H1 (cell line): ENCODE results near the gene MYOCD. TPM values are rescaled to one million over a fixed set of nuclear protein-coding genes. Genes with fewer than 3 reads are reported as not detected.

Source experiments
- CTCF ChIA-PET: fragments of 300-600 bp; sonication (Branson Sonifier 250); formaldehyde crosslinking; loops from one replicate; lab custom pipeline; 2021; ENCODE audit not compliant: partially characterized antibody; lab: Charles Lee
- POLR2A ChIA-PET: fragments of 300-600 bp; sonication (Branson Sonifier 250); formaldehyde crosslinking; loops from one replicate; lab custom pipeline; 2021; ENCODE audit warnings: inconsistent platforms; ENCODE audit not compliant: partially characterized antibody; lab: Charles Lee
- DNase-seq, 2 experiments: peaks; one replicate each; pipeline versions ENCODE4 v3.0.0 to v3.0.0-alpha.2; 2010 to 2022; ENCODE audit warnings: low spot score in 2 of 2, low read depth in 1 of 2, mixed read lengths in 1 of 2
- FAIRE-seq: peaks from 2 replicates; lab custom pipeline; 2011; peaks lifted over from hg19 to GRCh38; lab: Jason Lieb, UNC
- H2AFZ ChIP-seq: 2 replicates; pipeline ENCODE4 v1.8.1; 2012; ENCODE audit warnings: low read length, inconsistent platforms
- H2AK5ac ChIP-seq: 2 replicates; pipeline ENCODE4 v1.6.1; 2013; ENCODE audit warnings: low read depth, low read length
- H2BK120ac ChIP-seq: replicated peaks from 2 replicates; pipeline ENCODE3; 2013; ENCODE audit warnings: low read depth, low read length, inconsistent platforms
- H2BK12ac ChIP-seq: 2 replicates; pipeline ENCODE4 v1.6.1; 2013; ENCODE audit warnings: low read depth, low read length
- H2BK15ac ChIP-seq: 2 replicates; pipeline ENCODE4 v1.6.1; 2013; ENCODE audit warnings: low read length
- H2BK20ac ChIP-seq: 2 replicates; pipeline ENCODE4 v1.6.1; 2013; ENCODE audit warnings: low read length
- H2BK5ac ChIP-seq: 2 replicates; pipeline ENCODE4 v1.6.1; 2013; ENCODE audit warnings: low read depth, low read length
- H3K14ac ChIP-seq: 2 replicates; pipeline ENCODE4 v1.6.1; 2013; ENCODE audit warnings: inconsistent platforms; ENCODE audit not compliant: insufficient read length
- H3K18ac ChIP-seq: 2 replicates; pipeline ENCODE4 v1.6.1; 2013; ENCODE audit warnings: low read length; ENCODE audit errors: extremely low read depth
- H3K23ac ChIP-seq: 2 replicates; pipeline ENCODE4 v1.6.1; 2013; ENCODE audit warnings: inconsistent platforms; ENCODE audit not compliant: insufficient read length
- H3K23me2 ChIP-seq: 2 replicates; pipeline ENCODE4 v1.6.1; 2013; ENCODE audit warnings: low read depth, low read length
- H3K27ac ChIP-seq: 2 replicates; pipeline ENCODE4 v1.6.1; 2011; ENCODE audit warnings: low read depth, low read length, inconsistent platforms
- H3K27me3 ChIP-seq, 4 experiments: replicated peaks in 1 of 4; 1 replicate in 1 of 4; 2 replicates in 3 of 4; pipeline versions ENCODE4 v1.6.1 to v1.8.1; 2011 to 2013; ENCODE audit warnings: low read length in 3 of 4, mild to moderate bottlenecking in 3 of 4, inconsistent platforms in 2 of 4, mixed read lengths in 2 of 4, moderate library complexity in 1 of 4; ENCODE audit not compliant: control insufficient read depth in 3 of 4, insufficient read depth in 3 of 4; ENCODE audit errors: extremely low read depth in 1 of 4
- H3K36me3 ChIP-seq, 4 experiments: 2 replicates each; pipeline versions ENCODE4 v1.6.1 to v1.8.1; 2011 to 2013; ENCODE audit warnings: mild to moderate bottlenecking in 4 of 4, low read length in 3 of 4, moderate library complexity in 2 of 4, control low read depth in 1 of 4, inconsistent platforms in 1 of 4; ENCODE audit not compliant: insufficient read depth in 4 of 4, control insufficient read depth in 2 of 4
- H3K4ac ChIP-seq: replicated peaks from 2 replicates; pipeline ENCODE3; 2013; ENCODE audit warnings: low read length, low read depth, mixed read lengths, inconsistent platforms; ENCODE audit not compliant: insufficient read length
- H3K4me1 ChIP-seq, 4 experiments: replicated peaks in 1 of 4; 1 replicate in 1 of 4; 2 replicates in 3 of 4; pipeline versions ENCODE4 v1.6.1 to v1.8.1; 2011 to 2013; ENCODE audit warnings: low read length in 3 of 4, inconsistent platforms in 2 of 4, mixed read lengths in 1 of 4; ENCODE audit not compliant: insufficient read depth in 4 of 4, control insufficient read depth in 3 of 4
- H3K4me2 ChIP-seq, 2 experiments: 2 replicates each; pipeline versions ENCODE4 v1.6.1 to v1.8.1; 2011 to 2013; ENCODE audit warnings: low read depth in 2 of 2, low read length in 2 of 2, control low read depth in 1 of 2, inconsistent platforms in 1 of 2, mild to moderate bottlenecking in 1 of 2; ENCODE audit not compliant: insufficient read depth in 1 of 2
- H3K4me3 ChIP-seq, 4 experiments: fragments of 200-600, 300-600 bp in 1 of 4; sonication (generic), shearing (Covaris generic), sonication (Bioruptor Twin) in 1 of 4; 2 replicates each; pipeline versions ENCODE4 v1.5.1 to v1.8.1; 2011 to 2016; ENCODE audit warnings: low read length in 4 of 4, low read depth in 3 of 4, control low read depth in 2 of 4, inconsistent platforms in 2 of 4, mild to moderate bottlenecking in 2 of 4, mixed read lengths in 1 of 4, moderate library complexity in 1 of 4; ENCODE audit not compliant: insufficient read depth in 2 of 4; ENCODE audit errors: extremely low read depth in 1 of 4
- H3K56ac ChIP-seq: replicated peaks from 2 replicates; pipeline ENCODE3; 2013; ENCODE audit warnings: low read depth, mild to moderate bottlenecking, mixed read lengths, low read length, inconsistent platforms; ENCODE audit not compliant: insufficient read length
- H3K79me1 ChIP-seq: 2 replicates; pipeline ENCODE4 v1.6.1; 2013; ENCODE audit warnings: low read depth, low read length, control low read depth
- H3K79me2 ChIP-seq, 2 experiments: 2 replicates each; pipeline versions ENCODE4 v1.6.1 to v1.8.1; 2012 to 2013; ENCODE audit warnings: low read length in 2 of 2, mild to moderate bottlenecking in 2 of 2, inconsistent platforms in 1 of 2; ENCODE audit not compliant: insufficient read depth in 2 of 2, control insufficient read depth in 1 of 2
- H3K9ac ChIP-seq, 4 experiments: replicated peaks in 1 of 4; 1 replicate in 1 of 4; 2 replicates in 3 of 4; pipeline versions ENCODE4 v1.6.1 to v1.8.1; 2011 to 2013; ENCODE audit warnings: low read depth in 3 of 4, low read length in 3 of 4, control low read depth in 2 of 4, mild to moderate bottlenecking in 2 of 4, moderate library complexity in 2 of 4, inconsistent platforms in 1 of 4; ENCODE audit errors: extremely low read depth in 1 of 4
- H3K9me3 ChIP-seq, 2 experiments: 2 replicates each; pipeline versions ENCODE4 v1.6.1 to v1.8.1; 2012 to 2013; ENCODE audit warnings: mild to moderate bottlenecking in 2 of 2, moderate library complexity in 2 of 2, control low read depth in 1 of 2, inconsistent platforms in 1 of 2, low read depth in 1 of 2, low read length in 1 of 2, mixed read lengths in 1 of 2; ENCODE audit not compliant: insufficient read depth in 2 of 2
- H4K20me1 ChIP-seq, 2 experiments: replicated peaks in 1 of 2; 2 replicates each; pipeline versions ENCODE3 to v1.8.1; 2011 to 2013; ENCODE audit warnings: inconsistent platforms in 2 of 2, low read length in 2 of 2, mild to moderate bottlenecking in 1 of 2; ENCODE audit not compliant: insufficient read depth in 2 of 2, control insufficient read depth in 1 of 2
- H4K5ac ChIP-seq: 2 replicates; pipeline ENCODE4 v1.6.1; 2013; ENCODE audit warnings: low read length, low read depth, mixed read lengths, inconsistent platforms; ENCODE audit not compliant: insufficient read length
- H4K8ac ChIP-seq: 2 replicates; pipeline ENCODE4 v1.8.0; 2013; ENCODE audit warnings: mild to moderate bottlenecking, moderate library complexity, low read length, inconsistent platforms; ENCODE audit not compliant: insufficient read depth; ENCODE audit errors: extremely low read depth
- H4K91ac ChIP-seq: replicated peaks from 2 replicates; pipeline ENCODE3; 2013; ENCODE audit warnings: low read length, mixed read lengths, inconsistent platforms; ENCODE audit not compliant: insufficient read length
- ATF2 ChIP-seq: IDR thresholded peaks from 2 replicates; pipeline ENCODE4 v1.6.1; 2012; ENCODE audit warnings: low read length, inconsistent platforms
- BACH1 ChIP-seq: IDR thresholded peaks from 2 replicates; pipeline ENCODE4 v1.6.1; 2012; ENCODE audit warnings: low read length, improper control_type of control experiment
- BRCA1 ChIP-seq: IDR thresholded peaks from 2 replicates; pipeline ENCODE4 v1.6.1; 2012; ENCODE audit warnings: low read depth, low read length, improper control_type of control experiment
- CBX5 ChIP-seq: fragments of 300-800, 300-1000 bp; sonication (generic); IDR thresholded peaks from 2 replicates; pipeline ENCODE4 v1.7.1; 2016; ENCODE audit warnings: antibody characterized with exemption, low read length, low read depth
- MAFK ChIP-seq: IDR thresholded peaks from 2 replicates; pipeline ENCODE4 v1.6.1; 2012; ENCODE audit warnings: low read depth, mild to moderate bottlenecking, improper control_type of control experiment, low read length
- RNF2 ChIP-seq: fragments of 200-900, 300-1000 bp; sonication (generic); IDR thresholded peaks from 2 replicates; pipeline ENCODE4 v1.7.1; 2016; ENCODE audit warnings: borderline replicate concordance, low read depth, mild to moderate bottlenecking, antibody characterized with exemption, low read length; ENCODE audit not compliant: poor library complexity, severe bottlenecking; ENCODE audit errors: missing control alignments
- SIX5 ChIP-seq: IDR thresholded peaks from 2 replicates; pipeline ENCODE4 v1.6.1; 2011; ENCODE audit warnings: mild to moderate bottlenecking, low read depth, low read length
- WGBS, 2 experiments: shearing (Covaris generic) in 1 of 2; methylation state at CpG; one replicate each; pipeline versions ENCODE4 v1.1.6 to v1.1.7; 2013 to 2015; ENCODE audit warnings: low lambda C conversion rate in 2 of 2, mixed read lengths in 2 of 2, inconsistent platforms in 1 of 2, low coverage in 1 of 2, missing lambda C conversion rate in 1 of 2; ENCODE audit not compliant: insufficient replicate concordance in 2 of 2, insufficient coverage in 1 of 2, insufficient read length in 1 of 2; ENCODE audit errors: extremely low coverage in 1 of 2, missing lambda C conversion rate in 1 of 2; 5-methylcytosine and 5-hydroxymethylcytosine counted together
- polyA plus RNA-seq, 7 experiments: library from polyadenylated mRNA; depleted of rRNA in 3 of 7; stranded (reverse) in 5 of 7; unstranded in 2 of 7; fragments of >200 nt in 5 of 7; fragments of 200-250 nt in 2 of 7; gene quantifications; 1 replicate in 5 of 7; 2 replicates in 1 of 7; 4 replicates in 1 of 7; pipeline versions ENCODE4 v1.2.1 to v1.2.3, GENCODE V29; 2011 to 2013; ENCODE audit warnings: missing spikeins in 2 of 7, mixed read lengths in 2 of 7
- total RNA-seq: library from RNA; stranded (reverse); fragmentation: NEBNext Ultra II Directional; extraction: Animal tissue kit (Norgen Biotek cat#: 25700); gene quantifications from 2 replicates; pipeline ENCODE4 v1.2.1, GENCODE V29; 2021

MYOCD gene
- total and polyA plus RNA-seq, 2 of the 8 experiments (the other 6 are each of a cell fraction or from before 2014, with no cell fraction given), result 0.30 to 4.9 TPM

- Histone ChIP-seq H3K23ac (no peak overlapping the region), H4K91ac (no peak overlapping the region), H3K18ac (no peak overlapping the region), H3K23me2 (no peaks in the 10 kb centered on the region; the same call in 1 of the 2 replicates), H3K79me1 (no peaks in the 10 kb centered on the region), H3K27ac (no peak overlapping the region), H2BK5ac (no peak overlapping the region), H3K4me2 (no peak overlapping the region), H3K4me1 (peaks cover 0 to 6% (median 2%) of the 10 kb centered on the region in 4 experiments; a peak in 2 of 7 replicates), H3K4me3 (no peak overlapping the region), H3K79me2 (no peaks in the 10 kb centered on the region), H2BK15ac (no peak overlapping the region), H3K4ac (no peak overlapping the region), H4K5ac (no peak overlapping the region), H3K27me3 (no peaks in the 10 kb centered on the region), H2BK12ac (no peak overlapping the region), H2BK20ac (no peak overlapping the region)
- no peak for DNase-seq
- no peak for TF ChIP-seq BACH1
- no peak for TF ChIP-seq MAFK
- no peak for TF ChIP-seq ATF2
- TF ChIP-seq CBX5, result no peak
- no peak for TF ChIP-seq BRCA1
- TF ChIP-seq SIX5, result no peak
- no peak for TF ChIP-seq RNF2
- TF ChIP-seq, all 59 proteins: peak for 0
- ChIA-PET CTCF (interaction anchor here (0.5 kb wide), 1 partner anchor 607 kb away, joined by 3 read pairs; no protein-coding TSS in a partner anchor), POLR2A (no interaction called here)
- H2BK120ac ChIP-seq, result no peak overlapping the region
- no peaks in the 10 kb centered on the region for H3K36me3 ChIP-seq
- H2AFZ ChIP-seq, result no peak overlapping the region
- no peak overlapping the region for H4K8ac ChIP-seq
- H3K56ac ChIP-seq, result no peak overlapping the region
- no peak overlapping the region for H2AK5ac ChIP-seq
- FAIRE-seq, result no peak
- WGBS, 2 experiments, result 94% methylated on average over 2 of the region's 2 CpGs; no CpG with 5 or more reads in 1 of the 2 experiments
- no peak overlapping the region for H3K14ac ChIP-seq
- H3K9ac ChIP-seq, result no peak overlapping the region
- H4K20me1 ChIP-seq, result no peaks in the 10 kb centered on the region
- no peaks in the 10 kb centered on the region for H3K9me3 ChIP-seq
Measured at GRCh38 chr17:12616161-12616560, 49.5 kb upstream of the MYOCD start.
